H9 (cell line): Measurements from ENCODE around the gene APCDD1L. TPM values are rescaled to one million over a fixed set of nuclear protein-coding genes. Genes with fewer than 3 reads are reported as not detected.
"Not testable (repeated sequence)": the region's sequence is repeated elsewhere in the genome, so short reads cannot be mapped to it uniquely, and the experiment has no call there.

Experiments used
- DNase-seq: peaks from one replicate; pipeline ENCODE4 v3.0.0-alpha.2; 2017
- H2AFZ ChIP-seq: one replicate; pipeline ENCODE4 v1.6.1; 2013; ENCODE audit warnings: mild to moderate bottlenecking, low read length, control low read depth, moderate library complexity
- H2AK5ac ChIP-seq: 2 replicates; pipeline ENCODE4 v1.6.1; 2013; ENCODE audit warnings: low read length, control low read depth, mixed read lengths; ENCODE audit not compliant: insufficient read length
- H2BK120ac ChIP-seq: one replicate; pipeline ENCODE4 v1.6.1; 2013; ENCODE audit warnings: low read depth, mild to moderate bottlenecking, low read length, control low read depth, inconsistent platforms; ENCODE audit not compliant: poor library complexity, severe bottlenecking
- H2BK12ac ChIP-seq: 2 replicates; pipeline ENCODE4 v1.6.1; 2013; ENCODE audit warnings: low read length, control low read depth, mixed read lengths, low read depth; ENCODE audit not compliant: insufficient read length
- H2BK15ac ChIP-seq: 2 replicates; pipeline ENCODE4 v1.6.1; 2013; ENCODE audit warnings: low read depth, low read length, control low read depth
- H2BK20ac ChIP-seq: one replicate; pipeline ENCODE4 v1.6.1; 2013; ENCODE audit warnings: low read depth, mild to moderate bottlenecking, low read length, control low read depth, inconsistent platforms; ENCODE audit not compliant: poor library complexity, severe bottlenecking
- H2BK5ac ChIP-seq: 2 replicates; pipeline ENCODE4 v1.6.1; 2013; ENCODE audit warnings: low read length, control low read depth, mixed read lengths; ENCODE audit not compliant: insufficient read length
- H3K14ac ChIP-seq: 2 replicates; pipeline ENCODE4 v1.6.1; 2013; ENCODE audit warnings: low read length, control low read depth; ENCODE audit not compliant: insufficient read depth
- H3K18ac ChIP-seq: 2 replicates; pipeline ENCODE4 v1.6.1; 2013; ENCODE audit warnings: low read depth, mild to moderate bottlenecking, mixed read lengths, low read length, control low read depth; ENCODE audit not compliant: insufficient read length
- H3K23ac ChIP-seq: 2 replicates; pipeline ENCODE4 v1.6.1; 2013; ENCODE audit warnings: low read length, control low read depth, mixed read lengths, low read depth; ENCODE audit not compliant: insufficient read length
- H3K23me2 ChIP-seq: 2 replicates; pipeline ENCODE4 v1.6.1; 2013; ENCODE audit warnings: low read depth, mild to moderate bottlenecking, mixed read lengths, low read length, control low read depth; ENCODE audit not compliant: insufficient read length, poor library complexity, severe bottlenecking
- H3K27ac ChIP-seq: 2 replicates; pipeline ENCODE4 v1.5.1; 2013; ENCODE audit warnings: low read length, control low read depth, mixed read lengths, low read depth; ENCODE audit not compliant: insufficient read length
- H3K27me3 ChIP-seq: 2 replicates; pipeline ENCODE4 v1.6.1; 2013; ENCODE audit warnings: low read length, control low read depth, inconsistent platforms; ENCODE audit not compliant: insufficient read depth
- H3K4ac ChIP-seq: 2 replicates; pipeline ENCODE4 v1.6.1; 2013; ENCODE audit warnings: low read depth, mild to moderate bottlenecking, control low read depth, inconsistent platforms, low read length, moderate library complexity
- H3K4me1 ChIP-seq: 2 replicates; pipeline ENCODE4 v1.6.1; 2013; ENCODE audit warnings: low read length, control low read depth, inconsistent platforms; ENCODE audit not compliant: insufficient read depth
- H3K4me2 ChIP-seq: 2 replicates; pipeline ENCODE4 v1.6.1; 2013; ENCODE audit warnings: low read length, control low read depth, mixed read lengths; ENCODE audit not compliant: insufficient read length, insufficient read depth
- H3K56ac ChIP-seq: 2 replicates; pipeline ENCODE4 v1.6.1; 2013; ENCODE audit warnings: low read depth, mild to moderate bottlenecking, mixed read lengths, low read length, control low read depth; ENCODE audit not compliant: insufficient read length
- H3K79me1 ChIP-seq: 2 replicates; pipeline ENCODE4 v1.6.1; 2013; ENCODE audit warnings: low read depth, mild to moderate bottlenecking, moderate library complexity, low read length, control low read depth, inconsistent platforms; ENCODE audit not compliant: insufficient read depth, poor library complexity, severe bottlenecking
- H3K79me2 ChIP-seq: 2 replicates; pipeline ENCODE4 v1.6.1; 2013; ENCODE audit warnings: low read length, control low read depth, inconsistent platforms; ENCODE audit not compliant: insufficient read depth
- H3K9ac ChIP-seq: 2 replicates; pipeline ENCODE4 v1.6.1; 2013; ENCODE audit warnings: low read length, control low read depth, mixed read lengths; ENCODE audit not compliant: insufficient read length; ENCODE audit errors: extremely low read depth
- H3K9me3 ChIP-seq: one replicate; pipeline ENCODE4 v1.6.1; 2013; ENCODE audit warnings: low read depth, low read length, inconsistent platforms; ENCODE audit not compliant: control insufficient read depth
- H3T11ph ChIP-seq: one replicate; pipeline ENCODE4 v1.6.1; 2013; ENCODE audit warnings: mild to moderate bottlenecking, low read length, control low read depth, inconsistent platforms
- H4K20me1 ChIP-seq: one replicate; pipeline ENCODE4 v1.6.1; 2013; ENCODE audit not compliant: control insufficient read depth, insufficient read length, insufficient read depth
- H4K5ac ChIP-seq: 2 replicates; pipeline ENCODE4 v1.6.1; 2013; ENCODE audit warnings: low read depth, mild to moderate bottlenecking, mixed read lengths, low read length, control low read depth; ENCODE audit not compliant: insufficient read length
- H4K8ac ChIP-seq: replicated peaks from 2 replicates; pipeline ENCODE4 v1.6.1; 2013; ENCODE audit warnings: low read length, control low read depth, mixed read lengths, low read depth; ENCODE audit not compliant: insufficient read length
- H4K91ac ChIP-seq: 2 replicates; pipeline ENCODE4 v1.6.1; 2013; ENCODE audit warnings: low read depth, mild to moderate bottlenecking, moderate library complexity, mixed read lengths, low read length, control low read depth; ENCODE audit not compliant: insufficient read length
- H3K27ac Mint-ChIP-seq, 3 experiments: 2 replicates in 2 of 3; 3 replicates in 1 of 3; pipeline ENCODE4 v1.8.0; 2020 to 2021; ENCODE audit warnings: mixed read lengths in 3 of 3, mild to moderate bottlenecking in 1 of 3, moderate library complexity in 1 of 3
- H3K27me3 Mint-ChIP-seq: 2 replicates; pipeline ENCODE4 v1.8.0; 2021; ENCODE audit warnings: low read depth, mild to moderate bottlenecking, moderate library complexity, mixed read lengths
- H3K36me3 Mint-ChIP-seq, 3 experiments: 2 replicates in 2 of 3; 3 replicates in 1 of 3; pipeline ENCODE4 v1.8.0; 2020 to 2021; ENCODE audit warnings: low read depth in 3 of 3, mixed read lengths in 3 of 3; ENCODE audit not compliant: insufficient read depth in 1 of 3
- H3K4me1 Mint-ChIP-seq, 2 experiments: 2 replicates each; pipeline ENCODE4 v1.8.0; 2020; ENCODE audit warnings: mixed read lengths in 2 of 2
- H3K4me3 Mint-ChIP-seq, 2 experiments: 2 replicates in 1 of 2; 3 replicates in 1 of 2; pipeline ENCODE4 v1.8.0; 2020 to 2021; ENCODE audit warnings: mild to moderate bottlenecking in 2 of 2, mixed read lengths in 2 of 2, moderate library complexity in 1 of 2
- H3K9me3 Mint-ChIP-seq, 2 experiments: 2 replicates in 1 of 2; 3 replicates in 1 of 2; pipeline ENCODE4 v1.8.0; 2020; ENCODE audit warnings: mild to moderate bottlenecking in 2 of 2, mixed read lengths in 2 of 2, moderate library complexity in 1 of 2
- CTCF ChIP-seq: fragments of 200-600 bp; sonication (generic); conservative IDR thresholded peaks from 3 replicates; pipeline ENCODE4 v1.8.0; 2021; ENCODE audit warnings: antibody characterized with exemption, mild to moderate bottlenecking
- WGBS: extraction: QIAGEN DNeasy Blood & Tissue Kit; methylation state at CpG from one replicate; pipeline ENCODE4 v1.1.7; 2013; ENCODE audit warnings: missing lambda C conversion rate, low lambda C conversion rate, mixed read lengths; ENCODE audit not compliant: insufficient read length; ENCODE audit errors: extremely low coverage; 5-methylcytosine and 5-hydroxymethylcytosine counted together
- total RNA-seq: library from RNA; stranded (reverse); gene quantifications from 2 replicates; pipeline ENCODE4 v1.2.1, GENCODE V29; 2021

APCDD1L gene
- total RNA-seq, 1 experiment from 2014 or later, result 0.68 TPM

- WGBS, result no CpG with 5 or more reads among the region's 18 CpGs
- Histone ChIP-seq H4K20me1 (no peaks in the 10 kb centered on the region), H3K14ac (no peak overlapping the region), H3K23me2 (no peaks in the 10 kb centered on the region), H3K56ac (no peak overlapping the region), H3K79me2 (no peaks in the 10 kb centered on the region), H3K18ac (no peak overlapping the region), H3T11ph (no peak overlapping the region), H3K4me1 (no peaks in the 10 kb centered on the region), H3K27me3 (no peaks in the 10 kb centered on the region; the same call in 1 of the 2 replicates), H4K8ac (no peak overlapping the region), H2BK120ac (no peak overlapping the region), H2BK12ac (no peak overlapping the region), H3K4ac (no peak overlapping the region), H3K9ac (no peak overlapping the region), H2AK5ac (no peak overlapping the region), H4K91ac (no peak overlapping the region), H2BK5ac (no peak overlapping the region), H2BK20ac (no peak overlapping the region), H3K27ac (no peak overlapping the region), H3K23ac (no peak overlapping the region), H2BK15ac (no peak overlapping the region), H3K9me3 (no peaks in the 10 kb centered on the region), H3K79me1 (no peaks in the 10 kb centered on the region), H3K4me2 (no peak overlapping the region), H4K5ac (no peak overlapping the region), H2AFZ (no peak overlapping the region)
- H3K4me3 Mint-ChIP-seq, result no peak overlapping the region
- H3K27me3 Mint-ChIP-seq, result peaks cover 9% of the 10 kb centered on the region
- DNase-seq, result no peak
- no peak overlapping the region for H3K27ac Mint-ChIP-seq
- H3K9me3 Mint-ChIP-seq, result peaks cover 5 to 10% of the 10 kb centered on the region in 2 experiments; a peak in 4 of 5 replicates
- H3K4me1 Mint-ChIP-seq, result peaks cover 10 to 14% of the 10 kb centered on the region in 2 experiments
- peaks cover 3 to 7% (median 4%) of the 10 kb centered on the region in 3 experiments; a peak in 5 of 7 replicates for H3K36me3 Mint-ChIP-seq
- TF ChIP-seq CTCF, result no peak
Measured at GRCh38 chr20:58542411-58543095, 27.4 kb upstream of the APCDD1L start.

GRCh38 chr20:58542034-58542410 lies 26.8 kb upstream of the APCDD1L start:
- not testable (repeated sequence) for H2BK120ac ChIP-seq, H3K23me2 ChIP-seq, H2BK12ac ChIP-seq, H3T11ph ChIP-seq, H3K36me3 Mint-ChIP-seq, H3K79me1 ChIP-seq, H3K27ac ChIP-seq, H3K9ac ChIP-seq, H4K20me1 ChIP-seq, H3K4ac ChIP-seq, H3K27me3 Mint-ChIP-seq, H3K4me3 Mint-ChIP-seq, H3K27me3 ChIP-seq, H3K4me1 ChIP-seq, H3K23ac ChIP-seq, H3K56ac ChIP-seq, H3K9me3 ChIP-seq, H2BK20ac ChIP-seq, H3K18ac ChIP-seq, DNase-seq, H2AK5ac ChIP-seq, H3K79me2 ChIP-seq, H3K14ac ChIP-seq, H2AFZ ChIP-seq, H4K91ac ChIP-seq, H2BK5ac ChIP-seq, H3K4me2 ChIP-seq, H4K5ac ChIP-seq, H4K8ac ChIP-seq, H2BK15ac ChIP-seq, H3K27ac Mint-ChIP-seq
- Mint-ChIP-seq H3K4me1 (peaks cover 10 to 14% of the 10 kb centered on the region in 2 experiments), H3K9me3 (peaks cover 5 to 11% of the 10 kb centered on the region in 2 experiments; a peak in 4 of 5 replicates)
- no CpG with 5 or more reads among the region's 6 CpGs for WGBS
